ENCODE data around the gene HDAC4. TPM values are rescaled to one million over a fixed set of nuclear protein-coding genes. Genes with fewer than 3 reads are reported as not detected.

The HDAC4 gene
- total RNA-seq, 1 experiment from 2014 or later, result 32.0 TPM

DNA sequence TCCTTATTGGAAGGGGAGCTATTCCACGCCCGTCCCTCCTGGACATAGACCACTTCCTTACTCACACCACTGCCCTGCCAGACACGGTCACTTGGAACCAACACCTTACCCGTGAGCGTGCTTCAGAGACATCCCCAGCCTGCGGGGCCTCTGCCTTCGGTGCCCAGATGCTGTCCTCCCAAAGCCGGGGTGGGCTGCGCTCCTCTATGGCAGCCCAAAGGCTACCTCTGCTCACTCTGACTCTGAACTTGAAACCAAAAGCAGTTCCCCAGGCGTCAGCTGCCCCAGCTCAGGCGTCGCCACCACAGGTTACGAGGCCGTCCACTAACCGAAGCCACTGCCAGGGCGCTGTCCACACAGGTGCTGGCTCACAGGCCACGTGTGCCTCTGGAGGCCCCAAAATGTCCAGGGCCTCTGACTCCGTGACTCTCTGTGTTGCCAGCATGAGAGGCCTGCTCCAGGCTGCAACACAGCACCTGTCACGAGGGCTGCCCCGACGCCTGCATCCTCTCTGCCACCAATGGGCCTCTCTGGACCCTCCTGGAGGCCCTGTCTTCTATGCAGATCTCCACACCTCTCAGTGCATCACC lies 23.8 kb downstream of the HDAC4 start:
- Histone ChIP-seq H3K79me1 (ENCODE audit: insufficient read depth, low read depth, low read length, poor library complexity, severe bottlenecking) (no peaks in the 10 kb centered on the region), H3K18ac (ENCODE audit: insufficient read length, low read depth, low read length) (no peak overlapping the region), H4K5ac (ENCODE audit: insufficient read length, low read depth, low read length) (no peak overlapping the region), H2BK20ac (ENCODE audit: low read depth, low read length, poor library complexity, severe bottlenecking) (no peak overlapping the region), H4K20me1 (ENCODE audit: control insufficient read depth, insufficient read depth, insufficient read length) (no peaks in the 10 kb centered on the region), H3K4me2 (ENCODE audit: insufficient read depth, insufficient read length, low read length) (no peak overlapping the region), H3K27me3 (ENCODE audit: insufficient read depth, low read length) (no peaks in the 10 kb centered on the region), H3T11ph (ENCODE audit: low read length) (no peak overlapping the region), H2BK15ac (ENCODE audit: low read depth, low read length) (no peak overlapping the region), H3K79me2 (ENCODE audit: insufficient read depth, low read length) (peaks cover 5% of the 10 kb centered on the region; the same call in 1 of the 2 replicates), H4K8ac (replicated peaks; ENCODE audit: insufficient read length, low read depth, low read length) (no peak overlapping the region), H2BK12ac (ENCODE audit: insufficient read length, low read depth, low read length) (no peak overlapping the region), H2AFZ (ENCODE audit: low read length) (no peak overlapping the region), H3K56ac (ENCODE audit: insufficient read length, low read depth, low read length) (no peak overlapping the region), H3K23me2 (ENCODE audit: insufficient read length, low read depth, low read length, poor library complexity, severe bottlenecking) (no peaks in the 10 kb centered on the region), H3K27ac (ENCODE audit: insufficient read length, low read depth, low read length) (no peak overlapping the region), H3K9ac (ENCODE audit: extremely low read depth, insufficient read length, low read length) (no peak overlapping the region), H3K4me1 (ENCODE audit: insufficient read depth, low read length) (peaks cover 4% of the 10 kb centered on the region; the same call in 1 of the 2 replicates), H3K4ac (ENCODE audit: low read depth, low read length) (no peak overlapping the region), H4K91ac (ENCODE audit: insufficient read length, low read depth, low read length) (no peak overlapping the region), H2BK120ac (ENCODE audit: low read depth, low read length, poor library complexity, severe bottlenecking) (no peak overlapping the region), H3K23ac (ENCODE audit: insufficient read length, low read depth, low read length) (no peak overlapping the region), H2BK5ac (ENCODE audit: insufficient read length, low read length) (no peak overlapping the region), H3K9me3 (ENCODE audit: control insufficient read depth, low read depth, low read length) (no peaks in the 10 kb centered on the region), H3K14ac (ENCODE audit: insufficient read depth, low read length) (no peak overlapping the region; the same call in 1 of the 2 replicates), H2AK5ac (ENCODE audit: insufficient read length, low read length) (no peak overlapping the region)
- Mint-ChIP-seq H3K36me3 (ENCODE audit: insufficient read depth in 1 of 3, low read depth in 3 of 3) (peaks cover 6 to 7% (median 7%) of the 10 kb centered on the region in 3 experiments; a peak in 5 of 7 replicates), H3K4me1 (peaks cover 23 to 27% of the 10 kb centered on the region in 2 experiments), H3K4me3 (no peak overlapping the region), H3K27ac (peak overlapping the region in 1 of 3 experiments; percentile 79; a peak in 2 of 7 replicates), H3K9me3 (no peaks in the 10 kb centered on the region), H3K27me3 (ENCODE audit: low read depth) (no peaks in the 10 kb centered on the region)
- no peak for DNase-seq
- WGBS (ENCODE audit: extremely low coverage, insufficient read length, low lambda C conversion rate), result no CpG with 5 or more reads among the region's 21 CpGs
- TF ChIP-seq, protein P1, sequence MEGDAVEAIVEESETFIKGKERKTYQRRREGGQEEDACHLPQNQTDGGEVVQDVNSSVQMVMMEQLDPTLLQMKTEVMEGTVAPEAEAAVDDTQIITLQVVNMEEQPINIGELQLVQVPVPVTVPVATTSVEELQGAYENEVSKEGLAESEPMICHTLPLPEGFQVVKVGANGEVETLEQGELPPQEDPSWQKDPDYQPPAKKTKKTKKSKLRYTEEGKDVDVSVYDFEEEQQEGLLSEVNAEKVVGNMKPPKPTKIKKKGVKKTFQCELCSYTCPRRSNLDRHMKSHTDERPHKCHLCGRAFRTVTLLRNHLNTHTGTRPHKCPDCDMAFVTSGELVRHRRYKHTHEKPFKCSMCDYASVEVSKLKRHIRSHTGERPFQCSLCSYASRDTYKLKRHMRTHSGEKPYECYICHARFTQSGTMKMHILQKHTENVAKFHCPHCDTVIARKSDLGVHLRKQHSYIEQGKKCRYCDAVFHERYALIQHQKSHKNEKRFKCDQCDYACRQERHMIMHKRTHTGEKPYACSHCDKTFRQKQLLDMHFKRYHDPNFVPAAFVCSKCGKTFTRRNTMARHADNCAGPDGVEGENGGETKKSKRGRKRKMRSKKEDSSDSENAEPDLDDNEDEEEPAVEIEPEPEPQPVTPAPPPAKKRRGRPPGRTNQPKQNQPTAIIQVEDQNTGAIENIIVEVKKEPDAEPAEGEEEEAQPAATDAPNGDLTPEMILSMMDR (conservative IDR thresholded peaks at IDR 0.05), result no peak
